B cell (primary cell): ENCODE data around the gene CNFN.

Source experiments
- EZH2 ChIP-seq: IDR thresholded peaks from 2 replicates; pipeline ENCODE4 v1.6.1; 2012; ENCODE audit warnings: borderline replicate concordance, low read depth, mild to moderate bottlenecking, moderate library complexity, low read length; ENCODE audit not compliant: insufficient read depth, poor library complexity, severe bottlenecking
- TF ChIP-seq, protein P1 (sequence below): fragments of 200-600 bp; IDR thresholded peaks from one replicate; pipeline ENCODE4 v1.8.0; 2022; ENCODE audit warnings: antibody characterized with exemption, mild to moderate bottlenecking

DNA sequence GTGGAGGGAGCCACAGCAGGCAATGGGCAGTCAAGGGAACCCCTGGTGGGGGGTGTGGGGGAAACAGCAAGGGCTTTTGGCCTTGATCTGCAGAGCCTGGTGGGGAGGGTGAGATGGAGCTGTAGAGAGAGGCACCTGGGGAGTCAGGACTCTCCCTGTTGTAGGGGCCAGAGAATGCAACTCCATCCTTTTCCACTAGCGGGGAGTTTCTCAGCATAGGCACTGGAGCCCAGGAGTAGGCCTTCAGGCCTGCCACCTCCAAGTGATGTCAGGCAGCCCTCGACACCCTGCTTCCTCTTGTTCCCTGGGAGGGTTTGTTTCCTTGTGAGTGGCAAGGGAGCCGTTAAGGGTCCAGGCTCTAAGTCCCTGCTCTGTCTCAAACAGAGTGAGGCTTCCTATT lies 39.7 kb downstream of the CNFN start:
- TF ChIP-seq, protein P1, sequence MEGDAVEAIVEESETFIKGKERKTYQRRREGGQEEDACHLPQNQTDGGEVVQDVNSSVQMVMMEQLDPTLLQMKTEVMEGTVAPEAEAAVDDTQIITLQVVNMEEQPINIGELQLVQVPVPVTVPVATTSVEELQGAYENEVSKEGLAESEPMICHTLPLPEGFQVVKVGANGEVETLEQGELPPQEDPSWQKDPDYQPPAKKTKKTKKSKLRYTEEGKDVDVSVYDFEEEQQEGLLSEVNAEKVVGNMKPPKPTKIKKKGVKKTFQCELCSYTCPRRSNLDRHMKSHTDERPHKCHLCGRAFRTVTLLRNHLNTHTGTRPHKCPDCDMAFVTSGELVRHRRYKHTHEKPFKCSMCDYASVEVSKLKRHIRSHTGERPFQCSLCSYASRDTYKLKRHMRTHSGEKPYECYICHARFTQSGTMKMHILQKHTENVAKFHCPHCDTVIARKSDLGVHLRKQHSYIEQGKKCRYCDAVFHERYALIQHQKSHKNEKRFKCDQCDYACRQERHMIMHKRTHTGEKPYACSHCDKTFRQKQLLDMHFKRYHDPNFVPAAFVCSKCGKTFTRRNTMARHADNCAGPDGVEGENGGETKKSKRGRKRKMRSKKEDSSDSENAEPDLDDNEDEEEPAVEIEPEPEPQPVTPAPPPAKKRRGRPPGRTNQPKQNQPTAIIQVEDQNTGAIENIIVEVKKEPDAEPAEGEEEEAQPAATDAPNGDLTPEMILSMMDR: no peak
- no peak for TF ChIP-seq EZH2
